Esophagus muscularis mucosa (tissue), 4 donors: ENCODE data around the gene GNA15.

Experiments
- CTCF ChIP-seq, 3 experiments: fragments of 200-600 bp in 2 of 3; fragments of 450-650 bp in 1 of 3; sonication (generic) in 2 of 3; IDR thresholded peaks; one replicate each; pipeline ENCODE4 v1.5.1; 2017 to 2019; ENCODE audit warnings: antibody characterized with exemption in 3 of 3, mild to moderate bottlenecking in 2 of 3, moderate library complexity in 1 of 3
- EP300 ChIP-seq: sonication (generic); formaldehyde crosslinking; IDR thresholded peaks from one replicate; pipeline ENCODE4 v1.6.1; 2017; ENCODE audit warnings: antibody characterized with exemption
- POLR2A ChIP-seq: fragments of 450-650 bp; IDR thresholded peaks from one replicate; pipeline ENCODE4 v1.6.1; 2017; ENCODE audit warnings: antibody characterized with exemption, moderate library complexity, mild to moderate bottlenecking, low read depth
- POLR2AphosphoS5 ChIP-seq, 2 donors: sonication (generic); formaldehyde crosslinking; IDR thresholded peaks; one replicate each; pipeline ENCODE4 v1.6.1; 2017; ENCODE audit warnings: antibody characterized with exemption in 2 of 2

GRCh38 chr19:3203805-3204645 lies 68.2 kb downstream of the GNA15 start:
- no peak for TF ChIP-seq CTCF (IDR thresholded peaks at IDR 0.05)
- no peak for TF ChIP-seq EP300
- no peak for TF ChIP-seq POLR2AphosphoS5 (IDR thresholded peaks at IDR 0.05)
- no peak for TF ChIP-seq POLR2A
